Stimulated activated CD4-positive, alpha-beta T cell treated with anti-CD3 and anti-CD28 coated beads, Interleukin-12 subunit alpha, Interleukin-12 subunit beta, amount 100 ng/mL, for 48 hours (primary cell): ENCODE results near the gene PTGES2.

Source experiments
- DNase-seq, 3 donors: peaks; one replicate each; pipeline ENCODE4 v3.0.0-alpha.2; 2020; ENCODE audit warnings: low read depth in 2 of 3, low spot score in 1 of 3

Gene PTGES2

DNA sequence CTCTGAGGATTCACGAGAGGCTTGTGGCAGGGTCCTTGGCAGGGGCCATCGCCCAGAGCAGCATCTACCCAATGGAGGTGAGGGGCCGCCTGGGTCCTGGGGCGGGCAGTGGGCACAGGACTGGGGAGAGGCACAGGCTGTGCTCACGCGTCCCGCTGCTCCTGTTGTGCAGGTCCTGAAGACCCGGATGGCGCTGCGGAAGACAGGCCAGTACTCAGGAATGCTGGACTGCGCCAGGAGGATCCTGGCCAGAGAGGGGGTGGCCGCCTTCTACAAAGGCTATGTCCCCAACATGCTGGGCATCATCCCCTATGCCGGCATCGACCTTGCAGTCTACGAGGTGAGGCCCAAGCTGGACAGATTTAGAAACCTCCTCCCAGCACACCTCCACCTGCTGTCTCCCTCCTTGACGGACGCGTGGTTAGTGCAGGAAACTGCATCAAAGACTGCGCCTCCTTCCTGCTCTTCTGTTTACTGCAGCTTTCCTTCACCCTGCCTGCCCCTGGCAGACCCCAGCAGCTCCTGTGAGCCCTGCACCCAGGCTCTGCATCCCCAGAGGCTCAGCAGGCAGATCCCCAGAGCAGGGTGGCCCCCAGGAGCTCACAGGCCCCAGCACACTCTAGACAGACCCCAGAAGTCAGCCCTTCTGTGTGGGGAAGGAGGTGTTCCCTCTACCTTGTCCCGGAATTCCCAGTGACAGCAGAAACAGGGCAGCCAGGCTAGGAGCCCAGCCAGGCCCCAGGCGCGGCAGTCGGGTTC lies 21.2 kb downstream of the PTGES2 start:
- no peak for DNase-seq

DNA sequence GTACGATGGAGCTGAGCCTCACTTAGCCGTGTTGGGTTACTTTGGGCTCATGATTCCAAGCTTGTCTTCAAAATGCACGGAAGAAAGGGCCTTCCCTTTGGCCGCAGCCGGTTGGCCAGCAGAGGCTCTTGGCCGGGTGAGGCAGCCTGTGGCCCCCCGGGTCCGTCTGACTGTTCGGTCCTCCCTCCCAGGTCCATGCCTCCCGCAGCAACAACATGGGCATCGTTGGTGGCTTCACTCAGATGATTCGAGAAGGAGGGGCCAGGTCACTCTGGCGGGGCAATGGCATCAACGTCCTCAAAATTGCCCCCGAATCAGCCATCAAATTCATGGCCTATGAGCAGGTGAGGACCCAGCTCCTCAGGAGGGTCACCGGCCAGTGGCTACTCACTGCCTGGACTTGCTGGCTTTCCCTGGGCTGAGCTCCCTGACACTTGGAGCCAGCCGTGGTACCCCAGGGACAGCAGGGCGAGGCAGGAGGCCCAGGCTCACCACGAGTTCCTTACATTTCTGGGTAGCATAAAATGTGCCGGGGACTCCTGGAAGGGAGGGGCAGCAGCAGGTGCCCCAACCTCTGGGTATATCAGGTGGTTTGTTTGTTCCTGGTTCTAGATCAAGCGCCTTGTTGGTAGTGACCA lies 21.9 kb downstream of the PTGES2 start:
- DNase-seq: no peak

DNA sequence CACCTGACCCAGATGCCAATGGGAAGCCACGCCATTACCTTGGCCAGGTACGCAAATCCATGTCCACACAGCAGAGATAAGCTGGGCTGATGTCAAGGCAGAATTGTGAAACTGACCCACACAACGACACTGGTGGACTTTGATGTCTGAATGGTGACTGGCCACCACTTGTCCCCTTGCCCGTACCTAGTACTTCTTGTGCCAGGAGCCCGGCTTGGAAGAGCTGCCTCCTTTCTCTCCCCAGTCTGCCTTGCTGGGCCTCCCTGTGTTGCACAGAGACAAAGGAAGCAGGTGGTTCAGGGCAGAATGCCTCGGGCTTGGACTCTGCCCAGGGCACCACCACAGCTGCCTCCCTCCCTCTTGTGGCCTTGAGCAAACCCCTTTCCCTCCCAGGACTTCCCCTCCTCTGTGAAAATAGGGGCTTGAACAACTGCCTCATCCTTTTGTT lies 23.3 kb downstream of the PTGES2 start:
- DNase-seq: no peak

DNA sequence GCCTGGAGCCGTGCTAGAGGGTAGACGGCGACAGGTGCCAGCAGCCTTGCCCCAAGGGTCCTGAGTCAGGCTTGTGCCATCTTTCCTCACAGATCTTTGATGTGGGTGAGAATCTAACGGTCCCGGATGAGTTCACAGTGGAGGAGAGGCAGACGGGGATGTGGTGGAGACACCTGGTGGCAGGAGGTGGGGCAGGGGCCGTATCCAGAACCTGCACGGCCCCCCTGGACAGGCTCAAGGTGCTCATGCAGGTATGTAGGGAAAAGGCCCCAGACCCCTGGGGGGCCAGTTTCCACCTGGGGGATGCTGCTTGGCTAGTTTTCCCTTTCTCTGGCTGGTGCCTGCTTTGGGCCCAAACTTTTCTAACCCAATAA lies 24.0 kb downstream of the PTGES2 start:
- no peak for DNase-seq

DNA sequence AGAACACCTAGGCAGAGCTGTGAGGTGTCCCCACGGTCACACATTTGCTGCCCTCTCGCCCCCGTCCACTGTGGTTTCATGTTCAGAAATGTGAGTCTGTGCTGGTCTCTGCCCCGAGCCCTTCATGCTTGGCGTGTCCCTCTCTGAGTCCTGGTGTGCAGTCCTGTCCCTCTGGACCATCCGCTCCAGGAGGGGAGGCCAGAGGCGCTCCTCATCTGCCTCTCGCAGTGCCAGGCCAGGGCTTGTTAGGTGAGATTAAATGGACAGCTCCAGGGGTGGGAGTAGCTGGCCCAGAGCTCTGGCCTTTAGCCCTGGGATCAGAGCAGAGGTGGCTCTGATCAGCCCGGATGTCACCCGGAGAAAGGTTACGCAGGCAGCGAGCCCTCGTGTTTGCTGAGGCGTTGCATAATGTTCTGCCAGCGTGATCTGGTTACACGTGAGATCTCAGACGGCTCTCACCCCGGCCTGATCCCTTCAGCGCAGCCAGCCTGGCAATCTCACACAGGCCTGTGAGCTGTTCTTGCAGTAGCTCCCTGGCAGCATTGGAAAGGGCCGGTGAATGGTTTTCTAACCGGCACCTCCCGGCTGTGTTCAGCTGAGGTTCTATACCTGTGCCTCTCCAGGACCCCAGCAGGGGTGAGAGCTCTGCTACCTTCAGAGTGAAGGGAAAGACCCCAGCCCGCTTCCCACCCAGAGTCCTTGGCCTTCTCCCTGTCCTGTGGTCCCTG lies 24.5 kb downstream of the PTGES2 start:
- DNase-seq: no peak

- no peak for DNase-seq
Measured at GRCh38 chr9:128102196-128102595, 25.3 kb downstream of the PTGES2 start.

DNA sequence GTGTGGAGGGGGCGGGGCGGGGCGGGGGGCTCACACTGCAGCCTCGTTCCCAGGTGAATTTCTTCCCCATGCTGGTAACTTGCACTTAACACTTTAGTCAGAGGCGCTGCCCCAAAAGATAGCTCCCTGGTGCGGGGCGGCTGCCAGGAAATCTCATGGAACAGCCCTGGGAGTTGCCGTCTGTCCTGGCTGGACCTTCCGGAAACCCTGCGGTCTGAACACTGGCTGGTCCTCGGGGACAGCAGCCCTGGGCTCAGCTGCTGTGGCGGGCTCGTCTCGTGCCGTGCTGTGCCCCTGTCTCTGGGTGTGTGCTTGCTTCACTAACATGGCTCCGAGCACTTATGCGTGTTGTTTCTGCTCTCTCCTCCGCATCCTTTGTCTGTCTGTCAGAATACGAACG lies 25.8 kb downstream of the PTGES2 start:
- DNase-seq: no peak

GRCh38 chr9:128101231-128101661 lies 26.3 kb downstream of the PTGES2 start:
- no peak for DNase-seq

DNA sequence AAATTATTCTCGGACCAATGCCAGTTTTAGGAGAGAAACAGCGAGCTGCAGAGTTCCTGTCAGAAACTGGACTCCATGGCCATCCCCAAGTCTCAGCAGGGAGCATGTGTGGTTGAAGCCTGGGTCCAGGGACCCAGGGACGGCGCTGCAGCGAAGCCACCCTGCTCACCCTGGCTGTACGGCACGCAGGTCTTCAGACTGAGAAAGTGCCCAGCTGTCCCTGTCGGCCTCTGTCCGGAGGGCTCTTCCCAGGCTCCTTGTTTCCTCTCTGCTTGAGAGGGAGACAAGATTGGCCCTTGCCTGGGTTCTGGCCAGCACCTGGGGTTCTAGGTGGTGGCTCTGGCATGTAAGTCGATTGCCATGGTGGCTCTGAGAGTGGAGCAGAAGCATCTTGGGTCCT lies 26.9 kb downstream of the PTGES2 start:
- no peak for DNase-seq

DNA sequence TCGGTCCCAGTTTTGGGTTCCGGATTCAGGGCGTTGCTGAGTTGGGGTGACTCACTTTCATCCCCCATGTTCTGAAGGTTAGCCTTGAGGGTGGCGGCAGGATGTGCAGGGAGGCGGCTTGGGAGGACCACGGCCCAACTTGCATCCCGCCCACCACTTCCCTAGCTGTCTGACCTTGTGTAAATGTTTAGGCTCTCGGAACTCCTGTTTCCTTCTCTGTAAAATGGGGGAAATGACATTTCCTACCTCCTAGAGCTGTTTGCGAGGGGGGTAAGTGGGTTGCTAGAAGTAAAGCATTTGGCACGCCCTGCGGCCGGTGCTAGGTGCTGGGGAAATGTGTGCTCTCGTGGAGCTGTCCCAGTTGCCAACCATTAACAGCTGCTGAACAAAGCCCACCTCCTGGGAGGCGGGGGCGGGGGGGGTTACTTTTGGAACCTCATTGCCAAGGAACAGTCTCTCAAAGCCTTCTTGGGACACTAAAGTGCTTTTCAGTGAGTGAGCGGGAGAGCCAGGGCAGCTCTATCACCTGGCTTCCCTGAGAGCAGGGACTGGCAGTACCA lies 27.5 kb downstream of the PTGES2 start:
- DNase-seq: no peak

- no peak for DNase-seq
Measured at GRCh38 chr9:128099231-128099931, 28.1 kb downstream of the PTGES2 start.

- peak; percentile 51 to 64 (median 53) for DNase-seq
Measured at GRCh38 chr9:128098297-128099230, 29.0 kb downstream of the PTGES2 start.

GRCh38 chr9:128097543-128098296 lies 29.8 kb downstream of the PTGES2 start:
- no peak for DNase-seq

GRCh38 chr9:128096616-128097536 lies 30.7 kb downstream of the PTGES2 start:
- DNase-seq: no peak

DNA sequence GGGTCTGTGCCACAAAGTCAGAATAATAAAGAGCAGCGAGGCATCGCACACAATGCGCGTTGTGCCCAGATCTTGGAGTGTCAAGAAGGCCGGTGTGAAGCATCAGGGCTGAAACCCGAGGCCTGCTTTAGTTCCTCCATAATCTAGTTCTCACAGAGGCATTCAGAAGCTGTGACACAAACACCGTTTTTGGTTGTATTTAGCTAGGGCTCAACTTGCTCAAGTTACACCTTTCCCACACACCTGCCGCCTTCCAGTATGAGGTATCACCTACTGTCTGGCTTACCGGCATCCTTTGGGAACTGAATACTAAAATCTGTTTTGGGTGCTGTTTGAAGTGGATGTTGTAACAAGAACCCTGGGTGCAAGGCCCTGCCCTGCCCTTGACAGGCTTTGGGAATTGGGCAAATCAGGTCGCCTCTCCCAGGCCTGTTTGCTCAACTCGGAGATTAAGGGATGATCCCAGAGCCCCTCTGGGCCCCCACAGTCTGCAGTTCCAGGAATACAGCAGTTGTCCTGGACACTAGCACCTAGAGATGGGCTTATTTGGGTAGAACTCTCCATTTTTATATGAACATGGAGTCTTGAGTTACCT lies 32.5 kb downstream of the PTGES2 start:
- no peak for DNase-seq

- DNase-seq: peak; percentile 80 to 86 (median 81)
Measured at GRCh38 chr9:128094166-128094949, 33.2 kb downstream of the PTGES2 start.

GRCh38 chr9:128093011-128093410 lies 34.5 kb downstream of the PTGES2 start:
- no peak for DNase-seq
